GM23248 (cell line): ENCODE data around the gene UBAP1. TPM values are rescaled to one million over a fixed set of nuclear protein-coding genes. Genes with fewer than 3 reads are reported as not detected.
"Not testable (repeated sequence)": the region's sequence is repeated elsewhere in the genome, so short reads cannot be mapped to it uniquely, and the experiment has no call there.

ENCODE experiments used
- DNase-seq: peaks from one replicate; pipeline ENCODE4 v3.0.0-alpha.2; 2015
- H2AFZ ChIP-seq: fragments of 200-600 bp; sonication (generic); 2 replicates; pipeline ENCODE4 v1.6.1; 2016; ENCODE audit warnings: antibody characterized with exemption
- H3F3A ChIP-seq: fragments of 200-600 bp; sonication (generic); 2 replicates; pipeline ENCODE4 v1.6.1; 2016; ENCODE audit warnings: mild to moderate bottlenecking, antibody characterized with exemption, mixed run types; ENCODE audit not compliant: insufficient read depth
- H3K27ac ChIP-seq: fragments of 200-600 bp; sonication (generic); 2 replicates; pipeline ENCODE4 v1.5.1; 2016; ENCODE audit warnings: mild to moderate bottlenecking
- H3K27me3 ChIP-seq: fragments of 200-600 bp; sonication (generic); replicated peaks from 2 replicates; pipeline ENCODE4 v1.6.1; 2016; ENCODE audit warnings: mild to moderate bottlenecking; ENCODE audit not compliant: insufficient read depth
- H3K36me3 ChIP-seq: fragments of 200-600 bp; sonication (generic); 2 replicates; pipeline ENCODE4 v1.6.1; 2016; ENCODE audit warnings: low read depth, mild to moderate bottlenecking
- H3K4me1 ChIP-seq: fragments of 200-600 bp; sonication (generic); 2 replicates; pipeline ENCODE4 v1.6.1; 2016; ENCODE audit warnings: mild to moderate bottlenecking; ENCODE audit not compliant: insufficient read depth
- H3K4me2 ChIP-seq: fragments of 200-600 bp; sonication (generic); one replicate; pipeline ENCODE4 v1.6.1; 2016; ENCODE audit warnings: mild to moderate bottlenecking; ENCODE audit not compliant: unreplicated experiment
- H3K4me3 ChIP-seq: fragments of 200-600 bp; sonication (generic); 2 replicates; pipeline ENCODE4 v1.5.1; 2016; ENCODE audit warnings: mild to moderate bottlenecking
- H3K79me2 ChIP-seq: fragments of 200-600 bp; sonication (generic); 2 replicates; pipeline ENCODE4 v1.6.1; 2016; ENCODE audit warnings: mild to moderate bottlenecking; ENCODE audit not compliant: insufficient read depth
- H3K9ac ChIP-seq: fragments of 200-600 bp; sonication (generic); 2 replicates; pipeline ENCODE4 v1.6.1; 2016; ENCODE audit warnings: mild to moderate bottlenecking
- H3K9me2 ChIP-seq: fragments of 200-600 bp; sonication (generic); 2 replicates; pipeline ENCODE4 v1.6.1; 2016; ENCODE audit warnings: mixed run types, mild to moderate bottlenecking, moderate library complexity; ENCODE audit not compliant: insufficient read depth
- H3K9me3 ChIP-seq: fragments of 200-600 bp; sonication (generic); one replicate; pipeline ENCODE4 v1.6.1; 2017; ENCODE audit warnings: low read depth
- H4K20me1 ChIP-seq: fragments of 200-600 bp; sonication (generic); 2 replicates; pipeline ENCODE4 v1.6.0; 2016; ENCODE audit not compliant: insufficient read depth
- EZH2 ChIP-seq: fragments of 200-600 bp; sonication (generic); IDR thresholded peaks from 2 replicates; pipeline ENCODE4 v1.6.1; 2018; ENCODE audit warnings: antibody characterized with exemption, mild to moderate bottlenecking; ENCODE audit not compliant: insufficient read depth, poor library complexity, severe bottlenecking
- EZH2phosphoT487 ChIP-seq: fragments of 200-600 bp; sonication (generic); IDR thresholded peaks from 2 replicates; pipeline ENCODE4 v1.6.1; 2018; ENCODE audit warnings: antibody characterized with exemption, moderate library complexity, mild to moderate bottlenecking, low read depth; ENCODE audit not compliant: insufficient read depth
- WGBS, 2 experiments: methylation state at CpG; one replicate each; pipeline ENCODE4 v1.1.6; 2015 to 2017; ENCODE audit warnings: low lambda C conversion rate in 2 of 2, low coverage in 1 of 2; ENCODE audit errors: missing lambda C conversion rate in 2 of 2; 5-methylcytosine and 5-hydroxymethylcytosine counted together
- in situ Hi-C: fragments of 300-500 bp; cut with MboI; formaldehyde crosslinking; loops from 2 replicates; pipeline ENCODE4 v1.15.0; 2020
- polyA plus RNA-seq: library from polyadenylated mRNA; unstranded; fragments of >200 nt; fragmentation: Nextera tagmentation; extraction: Ambion mirVana; gene quantifications from 2 replicates; pipeline ENCODE4 v1.2.1, GENCODE V29; 2016
- total RNA-seq: library from RNA; depleted of rRNA; stranded (reverse); fragments of >200 nt; shearing (Covaris generic); gene quantifications from 2 replicates; pipeline ENCODE4 v1.2.3, GENCODE V29; 2014

The UBAP1 gene
- total and polyA plus RNA-seq, 2 experiments from 2014 or later = 26.8 to 50.1 TPM

DNA sequence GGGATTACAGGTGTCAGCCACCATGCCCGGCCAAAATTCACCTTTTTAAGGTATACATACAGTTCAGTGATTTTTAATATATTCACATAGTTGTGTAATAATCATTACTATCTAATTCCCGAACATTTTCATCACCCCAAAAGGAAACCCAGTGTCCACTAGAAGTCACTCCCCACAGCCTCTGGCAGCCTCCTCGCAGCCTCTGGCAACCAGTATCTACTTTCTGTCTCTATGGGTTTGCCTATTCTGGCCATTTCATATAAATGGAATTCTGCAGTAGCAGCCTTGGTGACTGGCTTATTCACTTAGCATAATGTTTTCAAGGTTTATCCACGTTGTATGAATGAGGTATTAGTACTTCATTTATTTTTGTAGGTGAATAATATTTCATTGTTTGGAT, 59.0 kb downstream of the UBAP1 start:
- no peaks in the 10 kb centered on the region; the same call in 1 of the 2 replicates for H4K20me1 ChIP-seq
- TF ChIP-seq EZH2 (no peak), EZH2phosphoT487 (no peak)
- H3K79me2 ChIP-seq = peaks cover 68% of the 10 kb centered on the region
- H3K9me3 ChIP-seq = no peaks in the 10 kb centered on the region
- no peak overlapping the region for H3K9ac ChIP-seq
- peaks cover 8% of the 10 kb centered on the region for H3F3A ChIP-seq
- peak; percentile 26 for DNase-seq
- H3K27me3 ChIP-seq = no peaks in the 10 kb centered on the region
- no peak overlapping the region for H3K4me2 ChIP-seq
- H3K36me3 ChIP-seq = peaks cover 31% of the 10 kb centered on the region
- no peak overlapping the region for H3K4me3 ChIP-seq
- no peak overlapping the region for H3K27ac ChIP-seq
- H3K4me1 ChIP-seq = peaks cover 5% of the 10 kb centered on the region
- in situ Hi-C loops = loop anchor here (25.0 kb wide), 1 partner anchor 126 kb away; no protein-coding TSS in a partner anchor
- H3K9me2 ChIP-seq = no peaks in the 10 kb centered on the region
- WGBS, 2 experiments = 45 to 48% methylated on average over 4 of the region's 4 CpGs
- H2AFZ ChIP-seq = no peak overlapping the region

DNA sequence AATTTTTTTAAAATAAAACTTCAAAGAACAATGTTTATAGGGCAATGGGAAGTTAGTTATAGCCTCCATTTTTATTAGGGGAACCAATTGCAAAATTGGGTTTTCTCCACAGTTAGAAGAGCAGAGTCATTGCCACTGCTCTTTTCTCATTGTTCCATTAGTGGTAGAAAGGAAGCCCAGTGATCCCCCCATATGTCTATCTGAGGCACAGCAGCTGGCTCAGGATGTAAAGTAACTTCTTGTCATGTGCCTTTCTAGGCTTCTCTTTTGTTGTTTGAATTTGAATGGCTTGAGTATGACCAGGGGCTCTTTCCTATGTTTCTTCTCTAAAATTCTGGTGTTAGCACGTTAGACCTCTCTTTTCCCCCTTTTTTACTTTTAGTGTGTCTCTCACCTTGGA, 61.2 kb downstream of the UBAP1 start:
- Histone ChIP-seq H3K4me3 (no peak overlapping the region), H3K36me3 (peaks cover 32% of the 10 kb centered on the region), H3K27me3 (no peaks in the 10 kb centered on the region), H3K4me2 (no peak overlapping the region), H3K27ac (no peak overlapping the region), H4K20me1 (no peaks in the 10 kb centered on the region), H3K79me2 (peaks cover 76% of the 10 kb centered on the region), H3K4me1 (no peaks in the 10 kb centered on the region), H3K9ac (no peak overlapping the region), H2AFZ (no peak overlapping the region), H3K9me2 (no peaks in the 10 kb centered on the region), H3K9me3 (no peaks in the 10 kb centered on the region), H3F3A (peaks cover 3% of the 10 kb centered on the region; the same call in 1 of the 2 replicates)
- no peak for DNase-seq
- TF ChIP-seq EZH2phosphoT487 = no peak
- no peak for TF ChIP-seq EZH2
- in situ Hi-C loops = loop anchor here (25.0 kb wide), 1 partner anchor 128 kb away; no protein-coding TSS in a partner anchor
- 12 to 23% methylated on average over 1 of the region's 1 CpG for WGBS, 2 experiments

DNA sequence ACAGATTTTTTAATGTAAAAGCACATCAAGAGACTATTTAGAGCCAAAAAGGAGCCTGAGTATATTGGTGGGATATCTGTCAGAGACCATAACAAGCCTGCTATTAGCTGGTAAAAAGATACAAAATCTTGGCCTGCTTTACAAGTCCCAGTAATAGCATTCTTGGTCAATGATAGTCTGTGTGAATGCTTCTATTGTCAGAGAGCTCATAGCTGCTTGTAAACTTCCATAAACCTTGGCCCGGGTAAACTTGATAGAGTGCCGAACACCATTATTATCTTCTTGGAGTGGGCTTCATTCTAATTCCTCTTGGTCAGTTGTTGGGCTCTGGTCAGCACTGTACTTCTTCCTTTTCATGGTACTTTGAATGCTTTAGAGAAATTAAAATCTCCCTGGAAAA, 64.0 kb downstream of the UBAP1 start:
- Histone ChIP-seq H3K9me3 (no peaks in the 10 kb centered on the region), H3K9me2 (no peaks in the 10 kb centered on the region), H3F3A (peaks cover 3% of the 10 kb centered on the region; the same call in 1 of the 2 replicates), H3K9ac (no peak overlapping the region), H3K79me2 (peaks cover 81% of the 10 kb centered on the region), H3K4me1 (no peaks in the 10 kb centered on the region), H3K27me3 (no peaks in the 10 kb centered on the region), H2AFZ (no peak overlapping the region), H3K36me3 (peaks cover 29% of the 10 kb centered on the region), H3K27ac (no peak overlapping the region), H4K20me1 (no peaks in the 10 kb centered on the region), H3K4me3 (no peak overlapping the region), H3K4me2 (no peak overlapping the region)
- 29 to 33% methylated on average over 2 of the region's 2 CpGs for WGBS, 2 experiments
- peak; percentile 32 for DNase-seq
- in situ Hi-C loops = loop anchor here (25.0 kb wide), 1 partner anchor 131 kb away; no protein-coding TSS in a partner anchor
- TF ChIP-seq EZH2 (no peak), EZH2phosphoT487 (no peak)

DNA sequence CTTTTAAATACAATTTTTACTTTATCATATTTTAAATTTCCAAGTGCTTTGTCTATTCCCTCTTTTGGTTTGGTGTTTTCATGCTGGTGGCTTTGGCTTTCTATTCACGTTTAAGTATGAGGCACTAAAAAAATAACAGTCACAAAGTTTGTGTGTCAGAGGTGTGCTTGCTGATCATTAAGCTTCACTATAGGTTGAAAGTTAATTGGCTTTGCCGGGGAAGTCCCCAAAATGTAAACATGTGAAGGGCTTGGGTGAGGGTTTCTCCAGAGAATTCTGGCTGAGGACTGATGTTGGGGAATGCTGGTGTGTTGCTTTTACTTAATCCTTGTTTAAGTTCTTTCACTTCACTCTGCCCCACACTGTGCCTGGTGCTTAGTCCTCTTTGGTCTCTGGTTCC, 66.4 kb downstream of the UBAP1 start:
- DNase-seq, H3K4me1 ChIP-seq, H2AFZ ChIP-seq, H3K4me2 ChIP-seq, H3K27me3 ChIP-seq, H3F3A ChIP-seq, H4K20me1 ChIP-seq, H3K9me2 ChIP-seq, H3K27ac ChIP-seq, H3K9ac ChIP-seq, H3K4me3 ChIP-seq, H3K9me3 ChIP-seq: not testable (repeated sequence)
- in situ Hi-C loops = loop anchor here (25.0 kb wide), 1 partner anchor 133 kb away; no protein-coding TSS in a partner anchor
- Histone ChIP-seq H3K79me2 (peaks cover 80% of the 10 kb centered on the region), H3K36me3 (peaks cover 26% of the 10 kb centered on the region)
- WGBS, 2 experiments = no CpG with 5 or more reads among the region's 2 CpGs

DNA sequence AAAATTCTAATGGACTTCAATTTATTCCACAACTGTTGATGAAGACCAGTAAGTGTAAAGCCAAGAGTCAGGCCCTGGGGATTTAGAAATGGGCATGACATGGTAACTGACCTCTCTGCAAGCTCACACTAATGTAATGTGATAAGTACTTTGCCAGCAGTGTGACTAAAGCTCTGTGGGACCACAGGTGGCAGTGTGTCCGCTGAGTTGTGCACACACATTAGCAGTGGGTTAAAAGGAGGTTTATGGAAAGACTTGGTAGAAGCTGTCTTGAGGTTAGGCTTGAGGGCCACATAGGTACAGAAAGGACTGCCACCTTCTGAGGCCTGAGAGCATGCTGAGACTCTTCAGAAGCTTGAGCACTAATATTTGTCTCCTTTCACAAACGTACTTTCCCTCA, 67.6 kb downstream of the UBAP1 start:
- Histone ChIP-seq H3K4me2 (no peak overlapping the region), H3K4me3 (no peak overlapping the region), H3K79me2 (peaks cover 67% of the 10 kb centered on the region), H3K36me3 (peaks cover 38% of the 10 kb centered on the region), H3K9me2 (no peaks in the 10 kb centered on the region), H3K9ac (no peak overlapping the region), H4K20me1 (no peaks in the 10 kb centered on the region), H3K27me3 (no peaks in the 10 kb centered on the region), H2AFZ (no peak overlapping the region), H3K9me3 (no peaks in the 10 kb centered on the region), H3F3A (no peaks in the 10 kb centered on the region; the same call in 1 of the 2 replicates), H3K27ac (no peak overlapping the region), H3K4me1 (no peaks in the 10 kb centered on the region)
- WGBS, 2 experiments = 67 to 73% methylated on average over 2 of the region's 2 CpGs
- TF ChIP-seq EZH2 = no peak
- in situ Hi-C loops = loop anchor here (25.0 kb wide), 1 partner anchor 134 kb away; no protein-coding TSS in a partner anchor
- no peak for DNase-seq

DNA sequence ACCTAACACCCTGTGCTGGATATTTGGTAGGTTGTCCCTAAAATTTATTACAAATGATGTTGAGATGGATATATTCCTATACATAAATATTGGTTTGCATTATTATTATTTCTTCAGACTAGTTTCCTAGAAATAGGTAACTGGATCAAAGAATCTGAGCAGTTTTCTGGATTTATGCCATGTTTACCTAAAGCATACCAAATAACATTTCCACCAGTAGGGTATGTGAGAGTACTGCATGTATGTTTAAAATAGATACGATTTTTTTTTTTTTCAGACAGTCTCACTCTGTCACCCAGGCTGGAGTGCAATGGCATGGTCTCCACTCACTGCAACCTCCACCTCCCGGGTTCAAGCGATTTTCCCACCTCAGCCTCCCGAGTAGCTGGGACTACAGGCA, 68.9 kb downstream of the UBAP1 start:
- H3K4me3 ChIP-seq, H3K27me3 ChIP-seq, H4K20me1 ChIP-seq, H3K4me2 ChIP-seq, H3K27ac ChIP-seq, H3K9me3 ChIP-seq, H3K9me2 ChIP-seq, H3K9ac ChIP-seq, H3F3A ChIP-seq, H2AFZ ChIP-seq, DNase-seq: not testable (repeated sequence)
- Histone ChIP-seq H3K79me2 (peaks cover 56% of the 10 kb centered on the region), H3K4me1 (peaks cover 12% of the 10 kb centered on the region), H3K36me3 (peaks cover 27% of the 10 kb centered on the region)
- in situ Hi-C loops = loop anchor here (25.0 kb wide), 1 partner anchor 135 kb away; no protein-coding TSS in a partner anchor
- 76 to 86% methylated on average over 4 of the region's 4 CpGs for WGBS, 2 experiments
